ENCODE results near the gene ZFY. TPM values are rescaled to one million over a fixed set of nuclear protein-coding genes. Genes with fewer than 3 reads are reported as not detected.
"Not testable (repeated sequence)": the region's sequence is repeated elsewhere in the genome, so short reads cannot be mapped to it uniquely, and the experiment has no call there.

ZFY gene
- total RNA-seq, 1 experiment from 2014 or later = not detected

DNA sequence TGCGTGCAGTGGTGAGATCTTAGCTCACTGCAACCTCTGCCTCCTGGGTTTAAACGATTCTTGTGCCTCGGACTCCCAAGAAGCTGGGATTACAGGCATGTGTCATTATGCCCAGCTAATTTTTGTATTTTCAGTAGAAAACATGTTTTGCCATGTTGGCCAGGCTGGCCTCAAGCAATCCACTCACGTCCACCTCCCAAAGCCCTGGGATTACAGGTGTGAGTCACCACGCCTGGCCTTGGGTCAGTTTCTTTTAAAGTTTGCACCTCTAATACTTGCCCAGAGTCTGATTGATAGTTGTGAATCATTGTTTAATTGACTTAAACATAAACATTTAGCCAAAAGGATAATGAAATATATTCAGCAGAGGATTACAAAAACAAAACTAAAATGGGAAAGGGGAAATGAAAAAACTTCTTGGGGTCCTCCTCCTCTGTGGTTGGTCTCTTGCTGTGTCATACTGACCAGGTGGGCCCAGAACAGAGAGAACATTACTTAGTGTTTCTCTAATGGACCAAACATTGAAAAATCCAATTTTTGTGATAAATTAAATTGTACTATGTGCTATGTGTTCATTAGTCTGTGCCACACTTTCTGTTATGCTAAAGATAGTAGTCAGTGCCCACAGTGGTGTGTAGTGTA, 38.0 kb downstream of the ZFY start:
- no peak for DNase-seq (ENCODE audit: low read depth)

DNA sequence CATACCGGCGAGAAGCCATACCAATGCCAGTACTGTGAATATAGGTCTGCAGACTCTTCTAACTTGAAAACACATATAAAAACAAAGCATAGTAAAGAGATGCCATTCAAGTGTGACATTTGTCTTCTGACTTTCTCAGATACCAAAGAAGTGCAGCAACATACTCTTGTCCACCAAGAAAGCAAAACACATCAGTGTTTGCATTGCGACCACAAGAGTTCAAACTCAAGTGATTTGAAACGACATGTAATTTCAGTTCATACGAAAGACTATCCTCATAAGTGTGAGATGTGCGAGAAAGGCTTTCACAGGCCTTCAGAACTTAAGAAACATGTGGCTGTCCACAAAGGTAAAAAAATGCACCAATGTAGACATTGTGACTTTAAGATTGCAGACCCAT, 44.1 kb downstream of the ZFY start:
- no peak for DNase-seq (ENCODE audit: low read depth)

DNA sequence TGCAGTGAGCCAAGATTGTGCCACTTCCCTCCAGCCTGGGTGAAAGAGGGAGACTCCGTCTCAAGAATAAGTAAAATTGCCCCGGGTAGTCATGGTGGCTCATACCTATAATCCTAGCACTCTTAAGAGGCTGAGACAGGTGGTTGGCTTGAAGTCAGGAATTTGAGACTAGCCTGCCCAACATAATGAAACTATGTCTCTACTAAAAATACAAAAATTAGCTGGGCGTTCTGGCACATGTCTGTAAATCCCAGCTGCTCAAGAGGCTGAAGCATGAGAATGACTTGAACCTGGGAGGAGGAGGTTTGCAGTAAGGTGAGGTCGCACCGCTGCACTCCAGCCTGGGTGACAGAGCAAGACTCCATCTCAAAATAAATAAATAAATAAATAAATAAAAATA, 49.3 kb downstream of the ZFY start:
- no peak for DNase-seq (ENCODE audit: low read depth)

DNA sequence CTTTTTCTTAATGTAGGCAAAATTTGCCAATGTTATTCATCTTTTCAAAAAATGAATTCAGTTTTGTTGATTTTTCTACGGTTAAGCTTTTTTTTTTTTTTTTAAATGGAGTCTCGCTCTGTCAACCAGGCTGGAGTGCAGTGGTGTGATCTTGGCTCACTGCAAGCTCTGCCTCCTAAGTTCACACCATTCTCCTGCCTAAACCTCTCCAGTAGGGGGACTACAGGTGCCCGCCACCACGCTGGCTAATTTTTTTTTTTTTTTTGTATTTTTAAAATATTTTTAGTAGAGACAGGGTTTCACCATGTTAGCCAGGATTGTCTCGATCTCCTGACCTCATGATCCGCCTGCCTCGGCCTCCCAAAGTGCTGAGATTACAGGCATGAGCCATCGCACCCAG, 52.0 kb downstream of the ZFY start:
- DNase-seq (ENCODE audit: low read depth) = not testable (repeated sequence)

DNA sequence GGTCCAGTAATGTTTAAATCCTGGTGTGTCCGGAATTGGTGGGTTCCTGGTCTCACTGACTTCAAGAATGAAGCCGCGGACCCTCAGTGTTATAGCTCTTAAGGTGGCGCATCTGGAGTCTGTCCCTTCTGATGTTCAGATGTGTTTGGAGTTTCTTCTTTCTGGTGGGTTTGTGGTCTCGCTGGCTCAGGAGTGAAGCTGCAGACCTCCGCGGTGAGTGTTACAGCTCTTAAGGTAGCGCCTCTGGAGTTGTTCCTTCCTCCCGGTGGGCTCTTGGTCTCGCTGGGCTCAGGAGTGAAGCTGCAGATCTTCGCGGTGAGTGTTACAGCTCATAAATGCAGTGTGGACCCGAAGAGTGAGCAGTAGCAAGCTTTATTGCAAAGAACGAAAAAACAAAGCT, 62.2 kb downstream of the ZFY start:
- DNase-seq (ENCODE audit: low read depth) = not testable (repeated sequence)

DNA sequence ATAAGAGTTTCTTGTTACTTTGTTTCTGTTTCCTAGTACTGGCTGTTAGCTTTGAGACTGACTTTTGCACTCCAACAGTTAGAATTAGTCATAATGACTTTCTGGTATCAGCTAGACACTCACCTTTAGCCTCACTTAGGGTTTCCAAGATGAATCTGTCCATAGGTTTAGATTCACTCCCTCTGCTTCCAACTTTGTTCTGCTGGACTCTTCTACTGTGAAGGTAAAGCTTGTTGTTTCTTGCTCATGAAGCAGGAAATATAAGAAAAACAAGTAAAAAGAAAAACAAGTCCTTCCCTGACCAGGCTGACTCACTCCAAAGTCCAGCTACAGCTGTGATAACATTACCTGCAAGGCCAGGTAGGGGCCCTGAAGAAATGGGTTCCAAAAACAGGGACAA, 67.0 kb downstream of the ZFY start:
- no peak for DNase-seq (ENCODE audit: low read depth)

DNA sequence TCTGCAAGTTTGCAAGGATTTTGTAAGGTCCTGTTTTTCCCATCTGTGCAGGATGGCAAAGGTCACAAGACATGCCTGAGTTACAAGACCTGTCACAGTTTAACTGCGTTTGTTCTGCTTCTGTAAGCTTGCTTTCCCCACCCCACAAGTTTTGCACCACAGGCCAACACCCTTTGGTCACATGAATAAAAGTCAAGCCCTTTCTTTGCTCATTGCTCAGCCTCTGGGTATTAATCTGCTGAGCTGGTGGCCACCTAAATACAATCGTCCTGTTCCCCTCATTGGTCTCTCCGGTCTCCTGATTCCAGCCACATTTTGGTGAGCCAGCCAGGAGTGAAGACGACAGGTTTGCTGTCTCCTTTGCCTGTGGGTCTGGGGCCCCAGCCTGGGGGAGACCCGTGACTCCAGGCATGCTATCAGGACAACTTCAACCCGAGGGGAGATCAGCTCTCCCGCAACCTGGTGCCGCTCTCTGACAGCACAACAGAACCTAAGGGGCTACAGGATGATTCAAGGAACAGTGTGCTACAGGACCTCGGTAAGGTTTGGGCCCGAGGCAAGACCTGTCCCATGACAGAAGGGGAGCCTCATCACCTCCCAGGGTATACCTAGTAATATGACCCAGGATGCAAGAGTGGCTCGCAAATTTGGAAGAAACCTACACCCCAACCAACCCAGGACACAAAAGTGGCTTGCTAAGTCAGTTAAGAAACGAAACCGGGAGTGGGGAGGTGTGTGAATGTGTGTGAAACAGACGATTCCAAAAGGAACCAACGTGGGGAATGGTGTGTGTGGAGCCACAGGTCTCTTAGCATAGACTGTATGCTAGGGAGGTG, 67.7 kb downstream of the ZFY start:
- DNase-seq (ENCODE audit: low read depth) = no peak

DNA sequence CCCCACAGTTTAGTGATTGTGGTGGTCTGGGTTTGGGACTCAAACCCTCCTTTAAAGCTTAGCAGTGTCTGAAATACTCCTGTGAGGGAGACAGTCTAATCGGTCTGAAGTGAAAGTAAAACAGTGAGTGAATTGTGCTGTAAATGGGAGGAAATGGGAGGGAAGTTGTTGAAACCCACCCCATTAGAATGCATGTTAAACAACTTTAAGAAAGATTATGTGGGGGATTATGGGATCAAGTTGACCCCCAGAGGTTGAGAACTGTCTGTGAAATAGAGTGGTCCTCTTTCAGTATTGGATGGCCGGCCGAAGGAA, 68.3 kb downstream of the ZFY start:
- no peak for DNase-seq (ENCODE audit: low read depth)

DNA sequence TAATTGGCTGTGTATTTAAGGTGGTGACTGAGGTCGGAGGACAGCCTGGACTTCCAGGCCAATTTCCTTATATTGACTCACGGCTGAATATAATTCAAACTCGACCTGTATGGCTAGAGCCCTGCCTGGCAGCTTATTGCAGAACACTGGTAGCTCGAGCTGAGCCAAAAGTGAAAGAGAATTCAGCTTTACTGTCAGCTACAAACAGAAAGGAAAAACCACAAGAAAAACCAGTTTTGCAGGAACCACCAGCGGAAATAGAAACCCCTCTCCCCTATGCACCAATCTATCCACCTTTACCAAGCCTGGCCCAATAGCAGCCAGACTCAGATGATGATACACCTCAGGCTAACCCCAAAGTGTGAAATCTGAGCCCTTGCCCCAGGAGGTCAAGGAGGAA, 68.7 kb downstream of the ZFY start:
- DNase-seq (ENCODE audit: low read depth) = no peak

DNA sequence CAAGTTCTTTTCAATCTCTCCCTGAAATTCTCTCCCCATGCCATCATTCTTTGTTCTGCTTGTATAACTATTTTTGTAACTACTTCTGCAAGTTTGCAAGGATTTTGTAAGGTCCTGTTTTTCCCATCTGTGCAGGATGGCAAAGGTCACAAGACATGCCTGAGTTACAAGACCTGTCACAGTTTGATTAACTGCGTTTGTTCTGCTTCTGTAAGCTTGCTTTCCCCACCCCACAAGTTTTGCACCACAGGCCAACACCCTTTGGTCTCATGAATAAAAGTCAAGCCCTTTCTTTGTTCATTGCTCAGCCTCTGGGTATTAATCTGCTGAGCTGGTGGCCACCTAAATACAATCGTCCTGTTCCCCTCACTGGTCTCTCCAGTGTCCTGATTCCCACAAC, 70.8 kb downstream of the ZFY start:
- not testable (repeated sequence) for DNase-seq (ENCODE audit: low read depth)

DNA sequence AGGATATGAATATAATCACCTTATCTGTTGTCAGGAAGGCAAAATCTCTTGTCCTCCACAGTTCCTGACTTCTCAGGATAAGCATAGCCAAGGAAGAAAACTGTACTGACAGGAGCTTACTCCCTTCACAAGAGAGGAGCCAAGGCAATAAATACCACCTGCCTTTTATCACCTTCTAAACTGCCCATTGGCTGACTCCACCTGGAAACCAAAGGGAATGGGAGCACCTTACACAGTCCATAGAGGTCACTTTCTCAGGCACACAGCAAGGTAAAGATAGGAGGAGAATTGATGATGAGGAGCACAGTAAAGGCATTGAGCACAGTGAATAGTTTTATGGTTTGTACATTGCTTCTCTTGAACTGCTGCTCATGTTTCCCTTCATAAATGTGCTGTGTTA, 72.8 kb downstream of the ZFY start:
- no peak for DNase-seq (ENCODE audit: low read depth)

DNA sequence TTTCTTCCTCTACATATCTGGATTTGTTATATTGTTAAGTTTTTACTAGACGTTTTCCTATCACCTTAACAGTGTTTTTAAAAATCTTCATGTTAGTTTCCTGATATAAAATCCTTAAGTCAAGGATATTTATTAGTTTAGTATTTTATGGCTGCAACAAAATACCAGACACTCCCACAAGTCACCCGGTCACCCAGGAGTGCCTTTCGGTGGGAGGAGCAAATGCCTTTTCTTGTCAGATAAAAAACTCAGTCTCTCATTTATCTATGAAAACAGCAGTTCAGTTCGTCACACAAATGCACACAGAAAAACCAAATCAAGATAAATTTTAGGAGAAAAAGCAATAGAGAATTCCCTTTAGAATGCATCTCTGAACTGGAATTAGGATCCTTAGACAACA, 77.0 kb downstream of the ZFY start:
- no peak for DNase-seq (ENCODE audit: low read depth)

DNA sequence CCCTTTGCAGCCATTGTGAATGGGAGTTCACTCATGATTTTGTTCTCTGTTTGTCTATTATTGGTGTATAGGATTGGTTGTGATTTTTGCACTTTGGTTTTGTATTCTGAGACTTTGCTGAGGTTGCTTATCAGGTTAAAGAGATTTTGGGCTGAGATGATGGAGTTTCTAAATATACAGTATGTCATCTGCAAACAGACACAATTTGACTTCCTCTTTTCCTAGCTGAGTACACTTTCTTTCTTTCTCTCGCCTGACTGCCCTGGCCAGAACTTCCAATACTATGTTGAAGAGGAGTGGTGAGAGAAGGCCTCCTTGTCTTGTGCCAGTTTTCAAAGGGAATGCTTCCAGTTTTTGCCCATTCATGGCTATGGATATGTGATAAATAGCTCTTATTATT, 81.4 kb downstream of the ZFY start:
- DNase-seq (ENCODE audit: low read depth) = no peak

DNA sequence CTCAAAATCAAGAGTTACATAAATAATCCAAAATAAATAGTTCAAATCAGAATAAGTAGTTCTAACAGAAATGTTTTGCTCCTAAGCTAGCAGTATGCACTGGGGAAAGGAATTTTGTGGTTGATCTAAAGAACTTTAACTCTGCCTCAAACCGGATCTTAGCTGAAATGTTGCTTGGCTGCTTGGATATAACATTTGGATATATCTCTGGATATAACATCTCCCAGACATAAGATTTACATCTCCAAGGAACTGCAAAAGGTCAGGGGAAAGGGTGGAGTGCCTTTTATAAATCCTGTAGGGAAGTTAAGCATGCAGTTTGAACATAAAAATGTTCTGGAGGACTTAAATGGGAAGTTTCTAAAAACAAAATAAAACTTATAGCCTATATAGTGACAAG, 83.4 kb downstream of the ZFY start:
- no peak for DNase-seq (ENCODE audit: low read depth)

DNA sequence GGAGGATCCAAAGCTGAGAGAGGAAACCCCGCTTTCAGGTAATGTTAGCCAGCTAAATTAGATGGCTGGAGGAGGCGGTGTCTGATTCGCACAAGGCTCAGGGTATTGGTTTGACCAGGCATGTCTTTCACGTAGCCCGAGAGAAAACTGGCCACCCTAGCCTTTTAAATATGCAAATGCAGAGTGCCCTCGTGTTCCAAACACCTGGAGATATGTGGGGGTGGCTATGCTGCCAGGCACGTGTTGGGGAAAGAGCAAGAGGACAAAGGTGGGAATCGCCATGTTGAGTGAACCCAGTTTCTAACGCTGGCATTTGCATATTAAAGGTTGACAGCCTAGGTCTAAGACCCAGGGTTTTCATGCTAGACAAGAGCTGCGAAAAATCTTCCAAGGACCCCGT, 84.4 kb downstream of the ZFY start:
- DNase-seq (ENCODE audit: low read depth) = no peak

DNA sequence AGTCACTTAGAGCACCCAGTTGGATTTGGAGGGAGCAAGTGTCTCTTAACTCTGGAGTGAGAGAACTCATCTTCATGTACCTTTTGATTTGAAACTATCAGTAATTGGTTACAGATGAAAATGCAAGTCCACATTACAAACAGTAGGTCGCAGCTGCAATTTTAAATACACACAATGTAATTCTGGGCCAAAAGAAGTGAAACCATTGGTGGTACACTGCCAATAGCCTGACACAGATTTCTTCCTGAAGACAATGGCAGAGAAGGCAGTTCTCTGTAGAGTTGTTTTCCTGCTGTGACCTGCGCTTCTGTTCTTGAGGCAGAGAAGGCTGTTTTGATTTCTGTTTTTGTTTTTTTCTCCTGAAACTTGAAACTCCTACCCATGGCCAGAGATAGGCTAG, 86.0 kb downstream of the ZFY start:
- no peak for DNase-seq (ENCODE audit: low read depth)

DNA sequence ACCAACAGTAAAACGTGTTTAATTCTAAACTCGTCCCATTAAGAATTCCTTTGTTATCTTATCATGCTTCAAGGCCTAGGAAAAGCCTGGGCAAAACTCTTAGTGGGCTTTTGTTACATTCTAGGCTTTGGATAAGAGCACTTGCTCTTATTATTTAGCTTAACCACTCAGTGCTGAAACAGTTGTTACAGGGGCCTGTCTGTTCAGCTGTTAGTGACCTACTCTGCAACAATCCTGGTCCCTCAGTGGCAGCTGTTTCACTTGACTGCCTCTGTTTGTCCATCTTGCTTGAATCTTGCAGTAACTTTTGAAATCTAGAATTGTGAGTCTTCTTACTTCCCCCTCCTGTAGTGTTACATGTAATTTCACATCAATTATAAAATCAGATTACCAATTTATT, 88.4 kb downstream of the ZFY start:
- DNase-seq (ENCODE audit: low read depth) = no peak

DNA sequence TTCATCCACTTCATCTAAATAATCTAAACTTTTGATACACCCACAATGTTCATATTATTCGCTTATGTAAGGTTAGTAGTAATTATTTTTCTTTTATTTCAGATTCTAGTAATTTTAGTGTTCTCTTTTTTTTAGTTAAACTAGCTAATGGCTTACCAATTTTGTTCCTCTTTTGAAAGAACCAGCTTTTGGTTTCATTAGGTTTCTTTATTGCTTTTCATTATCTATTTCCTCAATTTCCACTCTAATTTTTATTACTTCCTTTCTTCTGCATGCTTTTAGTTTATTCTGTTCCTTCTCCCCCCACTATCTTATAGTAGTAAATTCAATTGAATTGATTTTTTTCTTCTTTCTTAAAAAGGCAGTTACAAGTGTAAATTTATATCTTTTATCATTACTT, 90.2 kb downstream of the ZFY start:
- DNase-seq (ENCODE audit: low read depth) = no peak

Other genes with a start within 250 kb of the ZFY start
- not detected in 2 replicates for gene SRY, start 147.7 kb upstream of the ZFY start, total RNA-seq (2014; rRNA removed; shearing (Covaris generic))
- not detected in 2 replicates for gene RPS4Y1, start 93.8 kb upstream of the ZFY start, total RNA-seq (2014; rRNA removed; shearing (Covaris generic))

Measured in RPMI7951 (cell line).